ENCODE data around the gene IQGAP1.

Gene IQGAP1

GRCh38 chr15:90483012-90483307 lies 94.9 kb downstream of the IQGAP1 start:
- TF ChIP-seq PAX5 (IDR thresholded peaks at IDR 0.05; ENCODE audit: insufficient read depth, low read length, severe bottlenecking): no peak
- no peak for TF ChIP-seq SPI1 (IDR thresholded peaks at IDR 0.05; ENCODE audit: low read depth, low read length)
- TF ChIP-seq TAF1 (IDR thresholded peaks at IDR 0.05; ENCODE audit: low read depth, low read length): no peak
- no peak for TF ChIP-seq POU2F2 (IDR thresholded peaks at IDR 0.05; ENCODE audit: low read depth, low read length)
- no peak for TF ChIP-seq POLR2A (IDR thresholded peaks at IDR 0.05; ENCODE audit: low read depth, low read length)
- TF ChIP-seq POLR2AphosphoS5 (IDR thresholded peaks at IDR 0.05; ENCODE audit: low read depth, low read length): no peak
- FAIRE-seq: no peak
- DNase-seq (ENCODE audit: insufficient read length, low spot score): no peak

- no peak for FAIRE-seq
- no peak for TF ChIP-seq TAF1 (IDR thresholded peaks at IDR 0.05; ENCODE audit: low read depth, low read length)
- TF ChIP-seq PAX5 (IDR thresholded peaks at IDR 0.05; ENCODE audit: insufficient read depth, low read length, severe bottlenecking): no peak
- TF ChIP-seq SPI1 (IDR thresholded peaks at IDR 0.05; ENCODE audit: low read depth, low read length): no peak
- no peak for TF ChIP-seq POLR2A (IDR thresholded peaks at IDR 0.05; ENCODE audit: low read depth, low read length)
- TF ChIP-seq POU2F2 (IDR thresholded peaks at IDR 0.05; ENCODE audit: low read depth, low read length): no peak
- TF ChIP-seq POLR2AphosphoS5 (IDR thresholded peaks at IDR 0.05; ENCODE audit: low read depth, low read length): no peak
- no peak for DNase-seq (ENCODE audit: insufficient read length, low spot score)
Observed at GRCh38 chr15:90483637-90484036, 95.6 kb downstream of the IQGAP1 start.

DNA sequence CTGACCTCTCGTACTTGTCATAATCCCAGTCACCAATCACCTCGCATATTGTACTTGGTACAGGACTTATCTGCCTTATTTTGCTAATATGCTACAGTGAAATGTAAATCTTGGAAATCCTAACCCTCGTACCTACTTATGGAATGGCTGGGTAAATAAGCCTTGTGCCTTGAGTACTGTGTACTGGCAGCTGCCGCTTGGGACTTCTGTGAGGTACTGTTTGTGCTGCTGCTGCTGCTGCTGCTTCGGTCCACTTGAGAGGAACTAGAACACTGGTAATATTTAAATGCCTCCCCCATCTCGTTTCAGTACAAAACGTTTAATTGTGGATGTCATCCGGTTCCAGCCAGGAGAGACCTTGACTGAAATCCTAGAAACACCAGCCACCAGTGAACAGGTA lies 99.1 kb downstream of the IQGAP1 start:
- no peak for TF ChIP-seq TAF1 (IDR thresholded peaks at IDR 0.05; ENCODE audit: low read depth, low read length)
- no peak for TF ChIP-seq POLR2A (IDR thresholded peaks at IDR 0.05; ENCODE audit: low read depth, low read length)
- no peak for TF ChIP-seq PAX5 (IDR thresholded peaks at IDR 0.05; ENCODE audit: insufficient read depth, low read length, severe bottlenecking)
- TF ChIP-seq POU2F2 (IDR thresholded peaks at IDR 0.05; ENCODE audit: low read depth, low read length): no peak
- no peak for TF ChIP-seq SPI1 (IDR thresholded peaks at IDR 0.05; ENCODE audit: low read depth, low read length)
- no peak for TF ChIP-seq POLR2AphosphoS5 (IDR thresholded peaks at IDR 0.05; ENCODE audit: low read depth, low read length)
- no peak for FAIRE-seq
- no peak for DNase-seq (ENCODE audit: insufficient read length, low spot score)

DNA sequence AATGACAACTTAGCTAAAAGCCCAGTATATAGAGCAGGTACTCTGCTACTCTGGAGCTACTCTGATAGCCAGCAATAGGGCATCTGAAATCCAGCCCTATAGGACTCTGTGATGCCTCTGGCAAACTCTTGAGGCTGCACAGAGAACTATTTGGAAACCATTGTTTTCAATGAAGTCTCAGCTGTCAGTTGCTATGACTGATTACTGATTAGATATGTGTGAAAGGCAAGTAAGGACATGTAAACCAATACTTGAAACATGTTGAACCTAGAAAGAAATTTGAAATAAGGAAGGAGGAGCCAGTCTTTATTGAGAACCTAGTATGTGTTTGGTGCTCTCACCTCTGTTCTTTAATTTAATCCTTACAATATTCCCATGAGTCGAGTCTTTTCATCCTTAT lies 101.5 kb downstream of the IQGAP1 start:
- no peak for FAIRE-seq
- no peak for TF ChIP-seq POLR2AphosphoS5 (IDR thresholded peaks at IDR 0.05; ENCODE audit: low read depth, low read length)
- TF ChIP-seq TAF1 (IDR thresholded peaks at IDR 0.05; ENCODE audit: low read depth, low read length): no peak
- no peak for TF ChIP-seq SPI1 (IDR thresholded peaks at IDR 0.05; ENCODE audit: low read depth, low read length)
- no peak for TF ChIP-seq PAX5 (IDR thresholded peaks at IDR 0.05; ENCODE audit: insufficient read depth, low read length, severe bottlenecking)
- TF ChIP-seq POLR2A (IDR thresholded peaks at IDR 0.05; ENCODE audit: low read depth, low read length): no peak
- no peak for TF ChIP-seq POU2F2 (IDR thresholded peaks at IDR 0.05; ENCODE audit: low read depth, low read length)
- DNase-seq (ENCODE audit: insufficient read length, low spot score): no peak

DNA sequence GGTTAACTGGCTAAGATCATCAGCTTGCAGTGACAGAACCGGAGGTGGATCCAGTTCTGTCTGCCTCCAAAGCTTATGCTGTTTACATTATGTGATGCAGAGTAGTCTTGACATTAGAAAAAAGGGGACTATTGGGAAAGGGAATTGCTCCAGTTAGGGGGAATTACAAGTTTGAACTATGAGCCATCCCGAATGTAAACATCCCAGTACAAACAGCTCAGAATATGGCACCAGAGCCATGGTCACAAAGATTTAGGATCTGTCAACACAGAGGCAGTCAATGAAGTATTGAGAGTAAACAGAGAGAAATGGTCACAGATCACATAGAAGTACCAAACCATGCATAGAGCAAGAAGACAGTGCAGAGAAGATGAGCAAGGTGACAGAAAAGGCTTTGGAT lies 101.9 kb downstream of the IQGAP1 start:
- TF ChIP-seq POLR2AphosphoS5 (IDR thresholded peaks at IDR 0.05; ENCODE audit: low read depth, low read length): no peak
- TF ChIP-seq SPI1 (IDR thresholded peaks at IDR 0.05; ENCODE audit: low read depth, low read length): no peak
- no peak for TF ChIP-seq POU2F2 (IDR thresholded peaks at IDR 0.05; ENCODE audit: low read depth, low read length)
- no peak for TF ChIP-seq POLR2A (IDR thresholded peaks at IDR 0.05; ENCODE audit: low read depth, low read length)
- no peak for TF ChIP-seq PAX5 (IDR thresholded peaks at IDR 0.05; ENCODE audit: insufficient read depth, low read length, severe bottlenecking)
- no peak for TF ChIP-seq TAF1 (IDR thresholded peaks at IDR 0.05; ENCODE audit: low read depth, low read length)
- FAIRE-seq (no peak), DNase-seq (ENCODE audit: insufficient read length, low spot score) (no peak)

DNA sequence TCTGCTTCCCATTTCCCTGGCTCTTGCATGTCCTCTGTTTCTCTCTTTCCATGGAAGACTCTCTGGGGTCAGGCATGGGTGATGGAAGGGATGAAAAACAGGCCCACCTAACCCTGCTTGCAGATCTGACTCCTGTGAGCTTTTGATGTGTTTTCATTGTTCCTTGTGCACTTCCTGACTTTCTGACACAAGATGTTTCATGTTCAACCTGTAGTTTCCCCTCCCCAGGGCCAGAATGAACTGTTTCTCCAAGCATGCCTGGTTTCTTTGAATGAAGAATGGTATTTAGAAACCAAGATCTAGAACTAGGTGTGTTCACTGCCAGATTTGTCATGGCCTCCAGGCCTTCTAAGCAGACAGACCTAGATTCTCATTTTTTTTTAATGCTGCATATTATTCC lies 105.6 kb downstream of the IQGAP1 start:
- no peak for FAIRE-seq
- no peak for DNase-seq (ENCODE audit: insufficient read length, low spot score)
- no peak for TF ChIP-seq POLR2AphosphoS5 (IDR thresholded peaks at IDR 0.05; ENCODE audit: low read depth, low read length)
- TF ChIP-seq POU2F2 (IDR thresholded peaks at IDR 0.05; ENCODE audit: low read depth, low read length): no peak
- no peak for TF ChIP-seq SPI1 (IDR thresholded peaks at IDR 0.05; ENCODE audit: low read depth, low read length)
- TF ChIP-seq POLR2A (IDR thresholded peaks at IDR 0.05; ENCODE audit: low read depth, low read length): no peak
- TF ChIP-seq PAX5 (IDR thresholded peaks at IDR 0.05; ENCODE audit: insufficient read depth, low read length, severe bottlenecking): no peak
- TF ChIP-seq TAF1 (IDR thresholded peaks at IDR 0.05; ENCODE audit: low read depth, low read length): no peak

DNA sequence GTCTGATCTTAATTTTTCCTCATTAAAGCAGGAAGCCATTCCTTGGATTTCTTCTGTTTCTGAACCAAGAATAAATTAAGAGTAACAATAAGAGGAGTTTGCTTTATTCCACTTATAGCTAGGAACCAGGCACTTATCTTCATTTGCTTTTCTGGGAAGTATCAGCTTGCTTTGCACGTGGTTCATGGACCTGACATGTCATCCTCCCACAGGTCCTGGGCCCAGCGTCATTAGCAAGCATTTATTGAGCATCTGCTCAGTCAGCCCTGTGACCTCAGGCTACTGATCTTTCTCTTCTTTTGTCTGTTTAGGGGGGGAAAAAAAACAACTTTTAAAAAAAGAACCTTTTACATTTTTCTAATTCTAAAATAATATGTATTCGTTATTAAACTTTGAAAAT lies 107.0 kb downstream of the IQGAP1 start:
- no peak for FAIRE-seq
- DNase-seq (ENCODE audit: insufficient read length, low spot score): no peak
- TF ChIP-seq POU2F2 (IDR thresholded peaks at IDR 0.05; ENCODE audit: low read depth, low read length) (no peak), TAF1 (IDR thresholded peaks at IDR 0.05; ENCODE audit: low read depth, low read length) (no peak), SPI1 (IDR thresholded peaks at IDR 0.05; ENCODE audit: low read depth, low read length) (no peak), POLR2AphosphoS5 (IDR thresholded peaks at IDR 0.05; ENCODE audit: low read depth, low read length) (no peak), POLR2A (IDR thresholded peaks at IDR 0.05; ENCODE audit: low read depth, low read length) (no peak), PAX5 (IDR thresholded peaks at IDR 0.05; ENCODE audit: insufficient read depth, low read length, severe bottlenecking) (no peak)

GRCh38 chr15:90496791-90497190 lies 108.7 kb downstream of the IQGAP1 start:
- TF ChIP-seq PAX5 (IDR thresholded peaks at IDR 0.05; ENCODE audit: insufficient read depth, low read length, severe bottlenecking) (no peak), POU2F2 (IDR thresholded peaks at IDR 0.05; ENCODE audit: low read depth, low read length) (no peak), TAF1 (IDR thresholded peaks at IDR 0.05; ENCODE audit: low read depth, low read length) (no peak), POLR2A (IDR thresholded peaks at IDR 0.05; ENCODE audit: low read depth, low read length) (no peak), SPI1 (IDR thresholded peaks at IDR 0.05; ENCODE audit: low read depth, low read length) (no peak), POLR2AphosphoS5 (IDR thresholded peaks at IDR 0.05; ENCODE audit: low read depth, low read length) (no peak)
- DNase-seq (ENCODE audit: insufficient read length, low spot score) (no peak), FAIRE-seq (no peak)

DNA sequence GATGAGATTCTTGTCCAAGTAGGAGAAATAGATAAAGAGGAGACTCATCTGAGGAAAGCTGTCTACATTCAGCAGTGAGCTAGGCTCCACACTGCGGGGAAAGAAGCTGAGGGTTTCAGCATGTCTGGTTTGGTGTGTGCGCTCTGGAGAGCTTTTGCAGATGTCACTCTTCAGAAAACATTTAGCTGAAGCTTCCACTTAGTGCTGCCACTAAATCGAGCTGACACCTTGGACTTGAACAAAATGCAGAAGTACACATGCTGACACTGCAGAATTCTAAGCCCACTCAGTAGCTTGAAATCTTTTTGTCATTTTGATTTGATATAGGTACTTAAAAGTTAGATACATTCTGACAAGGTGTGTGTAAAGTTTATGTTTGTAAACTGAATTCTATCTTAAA lies 109.3 kb downstream of the IQGAP1 start:
- no peak for FAIRE-seq
- TF ChIP-seq SPI1 (IDR thresholded peaks at IDR 0.05; ENCODE audit: low read depth, low read length): no peak
- no peak for TF ChIP-seq POU2F2 (IDR thresholded peaks at IDR 0.05; ENCODE audit: low read depth, low read length)
- TF ChIP-seq POLR2AphosphoS5 (IDR thresholded peaks at IDR 0.05; ENCODE audit: low read depth, low read length): no peak
- no peak for TF ChIP-seq TAF1 (IDR thresholded peaks at IDR 0.05; ENCODE audit: low read depth, low read length)
- no peak for TF ChIP-seq POLR2A (IDR thresholded peaks at IDR 0.05; ENCODE audit: low read depth, low read length)
- TF ChIP-seq PAX5 (IDR thresholded peaks at IDR 0.05; ENCODE audit: insufficient read depth, low read length, severe bottlenecking): no peak
- no peak for DNase-seq (ENCODE audit: insufficient read length, low spot score)

DNA sequence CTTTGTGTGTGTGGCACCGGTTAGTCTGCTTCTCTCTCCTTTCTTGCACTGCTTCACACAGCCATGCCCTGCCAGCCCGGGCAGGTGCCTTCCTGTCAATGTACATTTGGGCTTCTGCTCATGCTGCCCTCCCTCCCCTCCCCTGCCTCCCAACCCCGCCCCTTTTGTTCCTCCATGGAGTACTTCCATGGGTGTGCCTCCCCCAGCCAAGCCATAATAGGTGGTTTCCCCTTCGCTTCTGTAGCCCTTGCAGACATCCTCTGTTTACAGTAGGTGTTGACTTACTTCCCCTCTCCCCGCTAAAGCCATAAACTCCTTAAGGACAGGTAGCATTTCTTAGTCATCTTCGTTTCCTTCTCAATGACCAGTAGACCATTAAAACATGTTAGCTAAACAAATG lies 109.9 kb downstream of the IQGAP1 start:
- FAIRE-seq (no peak), DNase-seq (ENCODE audit: insufficient read length, low spot score) (no peak)
- TF ChIP-seq POLR2AphosphoS5 (IDR thresholded peaks at IDR 0.05; ENCODE audit: low read depth, low read length): no peak
- no peak for TF ChIP-seq POU2F2 (IDR thresholded peaks at IDR 0.05; ENCODE audit: low read depth, low read length)

Measured in GM12891 (cell line).